Measurements from ENCODE around the gene SLFN12.

GRCh38 chr17:35406568-35406967 is 25.7 kb downstream of the SLFN12 start:
- TF ChIP-seq CTCF (conservative IDR thresholded peaks at IDR 0.05; ENCODE audit: low read length) (no peak), EZH2phosphoT487 (IDR thresholded peaks at IDR 0.05; ENCODE audit: borderline replicate concordance, low read depth, low read length) (no peak)
